ENCODE results near the gene DHX16.
A peak's percentile ranks its signal among the peaks of the same experiment; 100 is the strongest.

The DHX16 gene

DNA sequence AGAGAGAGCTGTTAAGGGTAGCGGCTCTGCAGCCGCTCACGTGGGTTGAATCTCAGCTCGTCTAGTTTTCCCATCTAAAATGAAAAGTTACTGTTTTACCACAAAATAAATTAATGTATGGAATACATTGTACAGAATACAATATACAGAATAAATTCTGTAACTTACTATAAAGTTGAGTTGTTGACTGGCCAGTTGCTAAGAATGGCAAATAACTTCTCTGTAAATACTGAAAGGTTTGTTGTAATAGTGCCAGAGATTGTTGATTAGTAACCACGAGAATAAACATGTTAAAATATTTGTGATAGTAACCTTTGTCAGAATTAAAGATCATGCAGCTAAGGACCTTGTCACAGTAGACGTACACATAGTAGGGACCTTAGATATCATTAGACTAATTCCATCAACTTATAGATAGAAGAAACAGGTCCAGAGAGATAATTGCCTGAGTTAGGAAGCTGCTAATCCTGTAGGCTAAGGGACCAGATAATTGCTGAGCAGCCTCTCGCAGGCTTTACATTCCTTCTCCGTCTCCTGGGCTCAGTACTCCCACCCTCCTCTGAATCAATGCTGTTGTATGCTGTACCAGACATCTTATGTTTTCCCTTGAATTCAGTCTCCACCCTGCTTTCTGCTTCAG lies 18.5 kb upstream of the DHX16 start:
- DNase-seq, result no peak

DNA sequence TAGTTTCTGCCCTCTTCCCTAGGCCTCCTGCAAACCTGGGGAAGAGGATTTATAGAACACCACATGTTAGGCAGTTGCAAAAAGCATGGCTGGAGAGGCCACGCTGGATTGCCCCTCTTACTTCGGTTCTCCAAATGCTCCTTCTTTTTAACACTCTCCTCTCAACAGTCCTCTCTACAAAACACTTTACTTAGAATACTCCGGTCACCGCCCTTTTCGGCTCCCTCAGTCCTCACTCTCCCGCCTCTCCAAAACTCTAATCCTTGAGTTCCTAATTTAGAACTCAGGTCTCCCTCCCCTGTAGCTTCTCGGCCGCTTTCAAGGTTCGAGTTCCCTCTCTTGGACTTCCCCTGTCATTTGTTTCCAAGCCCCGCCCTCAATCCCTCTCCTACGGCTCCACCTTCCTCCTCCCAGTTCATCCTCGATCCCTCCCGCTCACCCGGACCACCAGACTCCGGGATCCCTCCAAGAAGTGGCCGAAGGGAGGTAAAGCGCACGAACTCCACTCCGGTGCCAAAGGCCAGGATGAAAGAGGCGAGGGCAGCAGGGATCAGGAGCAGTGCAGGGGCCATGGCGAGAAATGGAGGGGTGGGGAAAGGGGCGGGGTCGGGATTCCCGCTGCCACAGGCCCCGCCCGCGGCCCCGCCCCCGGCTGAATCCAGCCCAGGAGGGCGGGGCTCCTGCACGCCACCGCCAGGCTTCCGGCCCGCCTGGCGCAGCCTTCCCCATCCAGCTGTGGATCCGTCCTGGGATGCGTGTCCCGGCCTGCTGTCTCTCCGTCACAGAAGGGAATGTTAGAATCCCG lies 17.8 kb upstream of the DHX16 start, which contains the start of gene NRM:
Gene NRM (minus strand): TSS at position 582 of the 805 bp plus-strand sequence. CDS start 10 bp downstream, at position 572.
- DNase-seq, result peak; percentile 36

DNA sequence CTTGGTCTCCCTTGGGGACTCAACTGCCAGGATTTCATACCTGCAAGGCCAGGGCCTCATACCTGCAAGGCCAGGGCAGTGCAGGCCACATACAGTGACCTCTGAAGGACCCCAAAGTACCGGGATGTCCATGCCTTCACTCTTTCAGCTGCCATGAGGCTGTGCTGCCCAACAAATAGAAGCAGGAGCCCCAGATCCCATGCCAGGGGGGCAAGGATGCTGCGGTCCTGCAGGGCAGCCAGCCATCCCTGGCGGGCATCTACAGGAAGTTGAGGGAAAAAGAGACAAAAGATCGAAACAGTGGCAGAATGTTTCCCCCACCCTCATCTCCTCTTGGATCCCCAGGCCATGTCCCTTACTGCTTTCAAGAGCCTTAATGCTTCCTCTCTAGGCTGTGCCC lies 17.2 kb upstream of the DHX16 start:
- DNase-seq, result no peak

GRCh38 chr6:30689022-30689865 lies 16.4 kb upstream of the DHX16 start:
- DNase-seq, result no peak

- DNase-seq, result no peak
Observed at GRCh38 chr6:30688569-30688968, 15.8 kb upstream of the DHX16 start.

- DNase-seq, result no peak
Observed at GRCh38 chr6:30687659-30688431, 15.0 kb upstream of the DHX16 start.

DNA sequence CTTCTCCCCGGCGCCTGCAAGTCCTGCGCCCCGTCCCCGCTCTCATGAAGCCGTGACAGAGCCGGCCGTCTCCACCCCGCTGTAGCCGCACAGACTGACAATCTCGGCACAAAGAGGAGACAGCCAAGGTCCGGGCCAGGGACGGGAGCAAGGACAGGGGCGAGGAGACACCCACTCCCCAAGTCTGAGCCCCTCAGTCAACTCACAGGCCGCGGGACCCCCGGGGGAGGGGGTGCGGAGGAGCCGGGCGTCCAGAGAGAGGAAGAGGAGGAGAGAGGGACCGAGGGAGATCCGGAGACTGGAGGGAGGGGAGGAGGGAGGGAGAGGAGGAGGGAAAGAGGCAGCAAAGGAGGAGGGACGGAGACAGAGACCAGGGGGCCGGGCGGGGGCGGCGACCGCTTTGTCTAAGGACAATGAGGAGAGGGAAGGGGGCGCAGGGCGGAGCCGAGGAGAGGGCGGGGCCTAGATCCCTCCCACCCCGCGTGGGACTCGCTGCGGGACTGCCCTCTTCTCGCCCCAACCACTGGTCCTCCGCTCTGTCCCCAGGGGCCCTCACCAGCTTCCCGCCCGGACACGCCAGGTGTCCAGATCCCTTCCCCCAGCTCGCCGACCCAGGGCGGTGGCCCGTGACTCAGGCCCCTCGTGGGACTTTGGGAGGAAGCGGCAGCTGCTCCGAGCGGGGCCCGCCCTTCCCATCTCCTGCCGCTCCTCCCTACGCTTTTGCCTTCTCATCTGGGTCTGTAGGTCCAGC lies 14.3 kb upstream of the DHX16 start:
- peak; percentile 23 for DNase-seq

GRCh38 chr6:30686009-30686907 lies 13.5 kb upstream of the DHX16 start, which contains the start of gene PPP1R18:
TSS of gene PPP1R18 (minus strand) at chr6:30686645. CDS start at chr6:30686018, 627 bp downstream.
- no peak for DNase-seq

DNA sequence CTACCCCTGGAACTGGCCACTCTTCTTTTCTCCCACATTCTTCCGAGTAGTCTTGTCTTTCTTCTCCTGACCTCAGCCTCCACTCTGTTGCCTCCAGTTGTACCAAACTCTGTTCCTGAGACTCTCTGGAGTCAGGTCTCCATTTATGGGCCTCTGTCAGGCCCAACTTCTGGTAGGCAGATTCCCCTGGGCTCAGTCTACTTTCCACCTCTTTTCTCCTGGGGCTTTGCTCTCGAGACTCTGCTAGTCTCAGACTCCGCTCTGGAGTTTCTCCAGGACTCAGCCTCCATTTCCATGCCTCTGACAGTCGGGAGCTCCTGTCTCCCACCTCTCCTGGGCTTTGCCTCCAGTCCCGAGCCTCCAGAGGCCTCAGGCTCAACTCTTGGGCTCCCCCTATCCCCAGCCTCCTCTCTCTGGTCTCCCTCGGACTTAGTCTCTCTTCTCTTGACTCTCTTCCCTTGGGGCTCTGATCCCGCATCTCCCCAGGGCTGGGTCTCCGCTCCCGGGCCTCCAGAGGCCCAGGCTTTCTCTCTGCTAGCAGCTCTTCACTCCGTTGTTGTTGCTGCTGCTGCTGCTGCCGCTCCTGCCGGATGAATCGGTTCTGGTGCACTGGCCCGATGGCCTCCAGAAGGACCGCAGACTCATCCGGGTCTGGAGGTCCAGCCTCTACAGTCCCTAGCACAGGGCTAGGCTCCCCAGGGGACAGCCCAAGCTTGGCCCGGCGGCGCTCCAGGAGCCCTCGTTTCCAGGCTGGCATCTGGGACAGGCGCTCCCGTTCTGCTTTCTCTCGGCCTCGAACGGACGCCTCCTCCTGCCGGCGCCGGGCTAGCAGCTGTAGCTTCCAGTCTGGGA lies 12.6 kb upstream of the DHX16 start:
- DNase-seq, result no peak

DNA sequence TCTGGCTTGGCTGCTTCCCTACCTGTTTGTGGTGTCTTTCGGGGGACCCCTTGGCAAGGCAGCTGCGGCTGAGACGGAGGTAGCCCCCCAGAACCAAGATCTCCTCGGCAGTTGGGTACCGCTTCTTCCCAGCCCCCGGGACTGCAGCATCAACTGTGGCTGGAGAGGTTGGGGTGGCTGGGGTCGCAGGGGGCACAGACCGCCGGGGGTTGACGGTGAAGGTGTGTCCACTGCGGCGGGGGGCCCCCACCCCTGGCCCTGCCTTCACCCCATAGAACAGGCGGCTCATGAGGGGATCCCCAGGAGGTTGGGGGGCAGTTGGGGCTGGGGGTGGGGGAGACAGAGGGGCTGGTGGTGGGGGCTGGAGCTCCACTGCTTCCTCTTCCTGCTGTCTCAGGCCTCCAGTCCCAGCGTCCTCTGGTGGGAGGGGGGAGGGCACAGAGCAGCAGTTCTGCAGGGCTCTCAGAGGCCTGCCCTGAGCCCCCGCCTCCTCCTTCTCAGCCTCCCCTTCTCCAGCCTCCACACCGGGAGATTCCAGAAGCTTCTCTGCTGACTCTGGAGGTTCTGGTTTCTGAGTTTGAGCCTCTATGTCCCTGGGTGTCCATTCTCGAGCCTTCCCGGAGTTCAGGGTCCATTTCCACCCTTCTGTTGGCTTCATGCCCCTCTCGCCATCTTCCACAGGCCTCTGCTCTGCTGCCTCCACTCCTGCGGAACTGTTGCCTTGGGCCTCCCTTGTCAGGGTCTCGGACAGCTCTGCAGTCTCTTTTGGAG lies 11.8 kb upstream of the DHX16 start:
- DNase-seq, result no peak

DNA sequence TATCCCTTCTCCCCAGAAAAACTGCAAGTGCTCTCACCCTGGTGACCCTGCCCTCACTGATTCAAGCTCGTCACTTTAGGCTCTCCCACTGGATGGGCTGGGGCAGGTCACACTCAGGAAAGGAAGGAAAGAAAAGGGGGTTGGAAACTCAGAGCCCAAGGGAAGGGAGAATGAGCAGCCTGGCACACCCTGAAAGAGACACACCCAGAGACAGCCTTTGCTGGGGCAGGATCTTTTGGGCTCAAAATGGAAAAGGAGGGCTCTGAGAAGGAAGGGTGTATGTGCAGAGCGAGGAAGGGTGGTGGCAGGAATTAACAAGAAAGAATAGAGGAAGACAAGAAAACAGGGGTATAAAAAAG lies 11.2 kb upstream of the DHX16 start:
- DNase-seq, result no peak

- no peak for DNase-seq
Observed at GRCh38 chr6:30683183-30683979, 10.6 kb upstream of the DHX16 start.

- DNase-seq, result no peak
Observed at GRCh38 chr6:30682143-30683117, 9.6 kb upstream of the DHX16 start.

DNA sequence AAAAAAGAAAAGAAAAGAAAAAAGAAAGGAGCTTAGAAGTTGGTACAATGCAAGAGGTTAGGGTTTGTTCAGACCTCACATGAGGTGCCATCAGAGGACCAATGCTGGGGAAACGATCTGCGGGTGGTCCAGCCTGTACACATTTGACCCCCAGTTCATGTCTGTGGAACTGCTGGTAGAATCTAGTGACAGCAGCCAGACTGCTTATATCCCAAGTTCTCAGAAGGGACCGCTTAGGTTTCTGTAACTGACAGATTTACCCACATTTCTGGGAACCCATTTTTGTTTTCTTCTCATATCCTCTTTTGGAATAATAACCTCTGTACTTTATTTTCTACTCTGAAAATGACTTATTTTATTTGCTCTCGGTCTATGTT lies 8.9 kb upstream of the DHX16 start:
- DNase-seq, result no peak

DNA sequence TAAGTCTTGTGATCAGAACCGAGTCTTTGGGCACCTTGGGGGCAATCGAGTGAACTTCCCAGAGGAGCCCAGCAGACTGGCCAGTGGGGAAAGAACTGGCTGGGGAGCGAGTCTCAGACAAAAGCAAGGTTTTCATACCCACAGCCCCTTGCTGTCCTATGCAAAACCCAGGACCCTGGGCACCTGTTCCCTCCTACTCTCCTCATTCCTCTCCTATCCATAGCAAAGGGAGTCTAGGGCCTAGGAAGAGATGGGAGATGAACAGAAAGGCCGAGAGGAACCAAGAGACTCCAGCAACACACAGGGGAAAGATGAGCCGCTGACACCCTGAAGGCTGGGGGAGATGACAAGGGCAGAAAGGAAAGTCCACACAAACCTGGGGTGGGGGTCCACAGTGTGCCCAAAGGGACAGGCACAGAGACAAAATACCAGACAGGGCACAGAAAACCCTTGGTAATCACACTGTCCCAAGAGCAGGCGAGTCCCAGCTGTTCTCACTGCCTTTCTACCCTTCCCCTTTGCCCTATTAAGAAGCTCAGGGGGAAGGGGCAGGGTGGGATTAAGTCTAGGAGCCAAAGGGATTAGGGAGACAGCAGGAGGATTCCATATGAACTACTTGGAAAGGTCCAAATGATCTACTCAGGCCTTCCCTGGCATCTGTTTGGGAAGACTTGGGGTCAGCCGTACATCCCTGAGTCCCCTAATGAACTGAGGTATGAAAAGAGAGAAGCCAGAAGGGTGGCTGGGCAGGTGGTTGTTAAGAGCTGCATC lies 7.1 kb upstream of the DHX16 start:
- DNase-seq, result no peak

All from NCI-H2107 (cell line).